NCI-H1048 (cell line): Measurements from ENCODE around the gene SPINK13.
"Not testable (repeated sequence)": the region's sequence is repeated elsewhere in the genome, so short reads cannot be mapped to it uniquely, and the experiment has no call there.

Source experiments
- DNase-seq: peaks from one replicate; lab custom pipeline; 2025; lab: John Stamatoyannopoulos, UW

The SPINK13 gene

DNA sequence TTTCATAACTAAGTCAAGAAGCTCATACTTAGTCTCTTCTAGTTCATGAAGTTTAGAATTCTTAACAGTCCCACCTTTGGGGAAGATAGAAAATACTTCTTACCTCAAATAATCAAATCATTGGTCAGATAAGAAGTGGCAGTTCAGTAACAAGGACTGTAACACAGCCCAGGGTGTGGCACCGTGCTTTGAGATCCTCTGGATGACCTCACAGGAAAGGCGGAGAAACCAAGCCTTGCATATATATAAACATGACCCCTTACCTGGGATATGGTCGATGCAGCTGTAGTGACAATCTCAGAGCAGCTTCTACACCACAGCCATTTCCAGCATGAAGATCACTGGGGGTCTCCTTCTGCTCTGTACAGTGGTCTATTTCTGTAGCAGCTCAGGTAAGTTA lies 43.6 kb downstream of the SPINK13 start, which contains the start of gene SPINK7:
Gene SPINK7 (plus strand): TSS at position 271 of the 400 bp plus-strand sequence. CDS start 61 bp downstream, at position 332.
- no peak for DNase-seq

DNA sequence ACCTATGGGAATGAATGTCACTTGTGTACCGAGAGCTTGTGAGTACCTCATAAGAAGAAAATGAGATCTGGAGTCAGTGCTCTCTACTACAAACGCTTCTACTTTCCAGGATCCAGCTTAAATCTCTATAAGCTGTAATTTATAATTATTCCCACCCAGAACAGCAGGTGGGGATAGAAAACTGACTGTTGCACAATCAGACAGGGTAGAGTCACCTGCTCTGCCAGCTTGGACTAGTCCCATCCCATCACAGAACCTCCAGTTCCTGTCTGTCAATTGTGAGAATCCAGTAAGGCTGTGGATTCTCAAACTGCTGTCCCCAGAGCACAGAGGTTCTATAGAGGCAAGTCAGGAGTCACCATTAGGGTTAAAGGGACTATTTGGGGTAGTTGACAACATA lies 45.6 kb downstream of the SPINK13 start:
- no peak for DNase-seq

DNA sequence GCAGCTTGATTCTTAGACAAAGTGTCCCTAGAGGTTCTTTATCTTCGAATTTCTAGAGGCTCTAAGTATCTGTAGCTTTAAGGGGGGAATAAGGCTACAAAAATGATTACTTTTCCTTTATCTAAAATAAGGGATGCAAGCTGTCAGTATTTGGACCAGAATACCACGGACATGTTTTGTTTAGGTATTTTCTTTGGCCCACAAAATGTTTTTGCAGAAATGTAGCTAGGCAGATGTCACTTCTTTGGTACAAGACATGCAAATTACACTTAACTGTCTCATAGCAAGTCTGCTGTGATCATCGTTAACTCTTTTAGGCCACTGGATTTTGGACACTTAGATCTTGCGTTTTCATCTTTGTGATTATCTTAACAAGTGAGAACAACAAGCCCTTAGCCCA lies 46.1 kb downstream of the SPINK13 start:
- DNase-seq: no peak

- DNase-seq: not testable (repeated sequence)
Measured at GRCh38 chr5:148320011-148320963, 51.7 kb downstream of the SPINK13 start.

GRCh38 chr5:148333262-148333849 lies 64.8 kb downstream of the SPINK13 start:
- DNase-seq: no peak

GRCh38 chr5:148335259-148335658 lies 66.7 kb downstream of the SPINK13 start, which contains the start of gene SPINK9:
Gene SPINK9, plus strand, starts transcription at chr5:148335559. Its CDS starts 55 bp downstream, at chr5:148335614.
- no peak for DNase-seq
